Neural cell (in vitro differentiated cells): ENCODE measurements around the gene ZNF438.

ENCODE experiments used
- EP300 ChIP-seq: fragments of 450-650 bp; conservative IDR thresholded peaks from 2 replicates; pipeline ENCODE4 v1.6.1; 2014; ENCODE audit warnings: antibody characterized with exemption, mild to moderate bottlenecking, moderate library complexity; ENCODE audit not compliant: poor library complexity, severe bottlenecking
- EZH2 ChIP-seq: fragments of 200-600, 300-800 bp; shearing (Covaris generic), sonication (generic); IDR thresholded peaks from 2 replicates; pipeline ENCODE4 v1.6.1; 2014; ENCODE audit warnings: antibody characterized with exemption, low read length, borderline replicate concordance, mild to moderate bottlenecking; ENCODE audit not compliant: insufficient read depth, poor library complexity, severe bottlenecking
- POLR2AphosphoS5 ChIP-seq: IDR thresholded peaks from 2 replicates; pipeline ENCODE4 v1.6.1; 2012
- RAD21 ChIP-seq: fragments of 450-650 bp; conservative IDR thresholded peaks from 2 replicates; pipeline ENCODE4 v1.6.1; 2014; ENCODE audit warnings: antibody characterized with exemption, mild to moderate bottlenecking, moderate library complexity
- SMC3 ChIP-seq: fragments of 450-650 bp; conservative IDR thresholded peaks from 2 replicates; pipeline ENCODE4 v1.6.1; 2014; ENCODE audit warnings: antibody characterized with exemption, mild to moderate bottlenecking, moderate library complexity; ENCODE audit not compliant: poor library complexity
- TAF1 ChIP-seq: IDR thresholded peaks from 2 replicates; pipeline ENCODE4 v1.6.1; 2012; ENCODE audit warnings: low read depth
- TF ChIP-seq, protein P1 (sequence below): fragments of 450-650 bp; IDR thresholded peaks from 2 replicates; pipeline ENCODE4 v1.5.1; 2014; ENCODE audit warnings: antibody characterized with exemption, mild to moderate bottlenecking, moderate library complexity; ENCODE audit not compliant: poor library complexity, severe bottlenecking
- TF ChIP-seq, protein P2 (sequence below): IDR thresholded peaks from 2 replicates; pipeline ENCODE4 v1.6.1; 2012; ENCODE audit warnings: borderline replicate concordance

DNA sequence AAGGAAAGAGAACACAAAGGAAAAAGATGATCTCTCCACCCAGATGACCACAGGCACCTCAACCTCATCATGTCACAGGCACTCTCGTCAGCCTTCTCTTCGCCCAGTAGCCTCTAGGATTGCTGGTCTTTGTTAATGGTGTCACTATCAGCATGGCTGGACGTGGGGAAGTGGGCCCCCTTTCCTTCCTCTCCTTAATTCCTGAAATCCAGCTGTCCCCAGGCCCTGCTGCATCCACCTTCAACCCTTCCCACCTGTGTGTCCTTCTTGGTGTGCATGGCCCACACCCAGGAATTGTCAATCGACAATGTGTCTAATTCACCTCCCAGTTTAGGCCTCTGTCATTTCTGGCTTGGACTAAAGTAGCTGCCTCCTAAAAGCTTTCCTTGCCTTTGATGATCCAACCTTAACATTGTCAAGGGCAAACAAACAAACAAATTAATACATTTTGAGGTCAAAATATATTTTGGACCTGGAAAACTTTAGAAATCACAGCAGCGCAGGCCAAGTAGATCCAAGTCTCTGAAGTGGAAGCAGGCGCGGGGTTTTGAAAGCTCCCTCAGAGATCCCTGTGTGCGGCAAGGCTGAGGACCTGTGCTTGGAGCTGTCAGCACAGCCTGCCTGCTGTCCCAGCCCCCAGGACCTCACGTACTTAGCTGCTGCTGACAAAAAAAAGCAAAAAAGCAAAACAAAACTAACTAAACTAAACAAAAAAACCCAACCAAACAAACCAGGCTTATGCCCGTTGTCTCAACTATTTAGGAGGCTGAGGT is 208.8 kb downstream of the ZNF438 start:
- TF ChIP-seq, protein P1, sequence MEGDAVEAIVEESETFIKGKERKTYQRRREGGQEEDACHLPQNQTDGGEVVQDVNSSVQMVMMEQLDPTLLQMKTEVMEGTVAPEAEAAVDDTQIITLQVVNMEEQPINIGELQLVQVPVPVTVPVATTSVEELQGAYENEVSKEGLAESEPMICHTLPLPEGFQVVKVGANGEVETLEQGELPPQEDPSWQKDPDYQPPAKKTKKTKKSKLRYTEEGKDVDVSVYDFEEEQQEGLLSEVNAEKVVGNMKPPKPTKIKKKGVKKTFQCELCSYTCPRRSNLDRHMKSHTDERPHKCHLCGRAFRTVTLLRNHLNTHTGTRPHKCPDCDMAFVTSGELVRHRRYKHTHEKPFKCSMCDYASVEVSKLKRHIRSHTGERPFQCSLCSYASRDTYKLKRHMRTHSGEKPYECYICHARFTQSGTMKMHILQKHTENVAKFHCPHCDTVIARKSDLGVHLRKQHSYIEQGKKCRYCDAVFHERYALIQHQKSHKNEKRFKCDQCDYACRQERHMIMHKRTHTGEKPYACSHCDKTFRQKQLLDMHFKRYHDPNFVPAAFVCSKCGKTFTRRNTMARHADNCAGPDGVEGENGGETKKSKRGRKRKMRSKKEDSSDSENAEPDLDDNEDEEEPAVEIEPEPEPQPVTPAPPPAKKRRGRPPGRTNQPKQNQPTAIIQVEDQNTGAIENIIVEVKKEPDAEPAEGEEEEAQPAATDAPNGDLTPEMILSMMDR: no peak
- TF ChIP-seq EZH2 (no peak), POLR2AphosphoS5 (no peak), TAF1 (no peak), SMC3 (no peak), EP300 (no peak), RAD21 (no peak)
- TF ChIP-seq, protein P2, sequence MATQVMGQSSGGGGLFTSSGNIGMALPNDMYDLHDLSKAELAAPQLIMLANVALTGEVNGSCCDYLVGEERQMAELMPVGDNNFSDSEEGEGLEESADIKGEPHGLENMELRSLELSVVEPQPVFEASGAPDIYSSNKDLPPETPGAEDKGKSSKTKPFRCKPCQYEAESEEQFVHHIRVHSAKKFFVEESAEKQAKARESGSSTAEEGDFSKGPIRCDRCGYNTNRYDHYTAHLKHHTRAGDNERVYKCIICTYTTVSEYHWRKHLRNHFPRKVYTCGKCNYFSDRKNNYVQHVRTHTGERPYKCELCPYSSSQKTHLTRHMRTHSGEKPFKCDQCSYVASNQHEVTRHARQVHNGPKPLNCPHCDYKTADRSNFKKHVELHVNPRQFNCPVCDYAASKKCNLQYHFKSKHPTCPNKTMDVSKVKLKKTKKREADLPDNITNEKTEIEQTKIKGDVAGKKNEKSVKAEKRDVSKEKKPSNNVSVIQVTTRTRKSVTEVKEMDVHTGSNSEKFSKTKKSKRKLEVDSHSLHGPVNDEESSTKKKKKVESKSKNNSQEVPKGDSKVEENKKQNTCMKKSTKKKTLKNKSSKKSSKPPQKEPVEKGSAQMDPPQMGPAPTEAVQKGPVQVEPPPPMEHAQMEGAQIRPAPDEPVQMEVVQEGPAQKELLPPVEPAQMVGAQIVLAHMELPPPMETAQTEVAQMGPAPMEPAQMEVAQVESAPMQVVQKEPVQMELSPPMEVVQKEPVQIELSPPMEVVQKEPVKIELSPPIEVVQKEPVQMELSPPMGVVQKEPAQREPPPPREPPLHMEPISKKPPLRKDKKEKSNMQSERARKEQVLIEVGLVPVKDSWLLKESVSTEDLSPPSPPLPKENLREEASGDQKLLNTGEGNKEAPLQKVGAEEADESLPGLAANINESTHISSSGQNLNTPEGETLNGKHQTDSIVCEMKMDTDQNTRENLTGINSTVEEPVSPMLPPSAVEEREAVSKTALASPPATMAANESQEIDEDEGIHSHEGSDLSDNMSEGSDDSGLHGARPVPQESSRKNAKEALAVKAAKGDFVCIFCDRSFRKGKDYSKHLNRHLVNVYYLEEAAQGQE: no peak
